Neural cell (in vitro differentiated cells): ENCODE results near the gene SPEG. TPM values are rescaled to one million over a fixed set of nuclear protein-coding genes. Genes with fewer than 3 reads are reported as not detected.

ENCODE experiments used
- H2AFZ ChIP-seq: fragments of 200-600, 300-800 bp; sonication (generic), shearing (Covaris generic); 2 replicates; pipeline ENCODE4 v1.6.0; 2014; ENCODE audit warnings: low read depth, mild to moderate bottlenecking, antibody characterized with exemption, low read length, moderate library complexity
- H3F3A ChIP-seq: fragments of 200-600 bp; shearing (Covaris generic); 2 replicates; pipeline ENCODE4 v1.6.1; 2016; ENCODE audit warnings: mild to moderate bottlenecking, moderate library complexity, mixed read lengths, antibody characterized with exemption, low read length; ENCODE audit not compliant: insufficient read depth, poor library complexity, severe bottlenecking
- H3K27ac ChIP-seq: fragments of 200-600, 300-800 bp; sonication (generic), shearing (Covaris generic); 2 replicates; pipeline ENCODE4 v1.5.1; 2014; ENCODE audit warnings: mild to moderate bottlenecking, low read length, moderate library complexity
- H3K27me3 ChIP-seq: fragments of 300-800, 200-600 bp; sonication (generic), shearing (Covaris generic); 2 replicates; pipeline ENCODE4 v1.6.0; 2014; ENCODE audit warnings: mild to moderate bottlenecking, low read depth, low read length, moderate library complexity; ENCODE audit not compliant: insufficient read depth
- H3K36me3 ChIP-seq: fragments of 300-800, 200-600 bp; sonication (generic), shearing (Covaris generic); 2 replicates; pipeline ENCODE4 v1.5.1; 2014; ENCODE audit warnings: mild to moderate bottlenecking, antibody characterized with exemption, low read length, moderate library complexity; ENCODE audit not compliant: insufficient read depth
- H3K4me2 ChIP-seq: fragments of 300-800, 200-600 bp; sonication (generic), shearing (Covaris generic); 2 replicates; pipeline ENCODE4 v1.6.0; 2014; ENCODE audit warnings: mild to moderate bottlenecking, low read length
- H3K4me3 ChIP-seq: fragments of 300-800, 200-600 bp; sonication (generic), shearing (Covaris generic); 2 replicates; pipeline ENCODE4 v1.5.1; 2014; ENCODE audit warnings: mild to moderate bottlenecking, low read length, moderate library complexity
- H3K79me2 ChIP-seq: fragments of 200-600 bp; shearing (Covaris generic); replicated peaks from 2 replicates; pipeline ENCODE4 v1.6.0; 2014; ENCODE audit warnings: mild to moderate bottlenecking, low read length, moderate library complexity; ENCODE audit not compliant: insufficient read depth
- H3K9ac ChIP-seq: fragments of 300-800, 200-600 bp; sonication (generic), shearing (Covaris generic); 2 replicates; pipeline ENCODE4 v1.6.1; 2016; ENCODE audit warnings: mild to moderate bottlenecking, low read length, mixed read lengths
- H3K9me2 ChIP-seq: fragments of 200-600 bp; shearing (Covaris generic); 2 replicates; pipeline ENCODE4 v1.6.1; 2016; ENCODE audit warnings: mild to moderate bottlenecking, low read length, mixed read lengths; ENCODE audit not compliant: insufficient read depth
- H3K9me3 ChIP-seq: fragments of 200-600, 300-800 bp; sonication (generic), shearing (Covaris generic); 2 replicates; pipeline ENCODE4 v1.6.1; 2016; ENCODE audit warnings: mild to moderate bottlenecking, mixed run types, low read length, moderate library complexity, mixed read lengths
- H4K20me1 ChIP-seq: fragments of 200-600 bp; shearing (Covaris generic); 2 replicates; pipeline ENCODE4 v1.6.1; 2016; ENCODE audit warnings: mild to moderate bottlenecking, mixed run types; ENCODE audit not compliant: insufficient read depth
- EP300 ChIP-seq: fragments of 450-650 bp; conservative IDR thresholded peaks from 2 replicates; pipeline ENCODE4 v1.6.1; 2014; ENCODE audit warnings: antibody characterized with exemption, mild to moderate bottlenecking, moderate library complexity; ENCODE audit not compliant: poor library complexity, severe bottlenecking
- EZH2 ChIP-seq: fragments of 200-600, 300-800 bp; shearing (Covaris generic), sonication (generic); IDR thresholded peaks from 2 replicates; pipeline ENCODE4 v1.6.1; 2014; ENCODE audit warnings: antibody characterized with exemption, low read length, borderline replicate concordance, mild to moderate bottlenecking; ENCODE audit not compliant: insufficient read depth, poor library complexity, severe bottlenecking
- MXI1 ChIP-seq: fragments of 450-650 bp; conservative IDR thresholded peaks from 2 replicates; pipeline ENCODE4 v1.6.1; 2014; ENCODE audit warnings: antibody characterized with exemption, mild to moderate bottlenecking; ENCODE audit not compliant: poor library complexity, severe bottlenecking
- POLR2AphosphoS5 ChIP-seq: IDR thresholded peaks from 2 replicates; pipeline ENCODE4 v1.6.1; 2012
- RAD21 ChIP-seq: fragments of 450-650 bp; conservative IDR thresholded peaks from 2 replicates; pipeline ENCODE4 v1.6.1; 2014; ENCODE audit warnings: antibody characterized with exemption, mild to moderate bottlenecking, moderate library complexity
- SMC3 ChIP-seq: fragments of 450-650 bp; conservative IDR thresholded peaks from 2 replicates; pipeline ENCODE4 v1.6.1; 2014; ENCODE audit warnings: antibody characterized with exemption, mild to moderate bottlenecking, moderate library complexity; ENCODE audit not compliant: poor library complexity
- TAF1 ChIP-seq: IDR thresholded peaks from 2 replicates; pipeline ENCODE4 v1.6.1; 2012; ENCODE audit warnings: low read depth
- polyA plus RNA-seq: library from polyadenylated mRNA; depleted of rRNA; stranded (reverse); fragments of >200 nt; gene quantifications from 2 replicates; pipeline ENCODE4 v1.2.3, GENCODE V29; 2014
- TF ChIP-seq, protein P1 (sequence below): IDR thresholded peaks from 2 replicates; pipeline ENCODE4 v1.6.1; 2012; ENCODE audit warnings: borderline replicate concordance
- TF ChIP-seq, protein P2 (sequence below): fragments of 450-650 bp; IDR thresholded peaks from 2 replicates; pipeline ENCODE4 v1.5.1; 2014; ENCODE audit warnings: antibody characterized with exemption, mild to moderate bottlenecking, moderate library complexity; ENCODE audit not compliant: poor library complexity, severe bottlenecking

The SPEG gene
- polyA plus RNA-seq, 1 donor from 2014 or later, result 58.3 TPM

DNA sequence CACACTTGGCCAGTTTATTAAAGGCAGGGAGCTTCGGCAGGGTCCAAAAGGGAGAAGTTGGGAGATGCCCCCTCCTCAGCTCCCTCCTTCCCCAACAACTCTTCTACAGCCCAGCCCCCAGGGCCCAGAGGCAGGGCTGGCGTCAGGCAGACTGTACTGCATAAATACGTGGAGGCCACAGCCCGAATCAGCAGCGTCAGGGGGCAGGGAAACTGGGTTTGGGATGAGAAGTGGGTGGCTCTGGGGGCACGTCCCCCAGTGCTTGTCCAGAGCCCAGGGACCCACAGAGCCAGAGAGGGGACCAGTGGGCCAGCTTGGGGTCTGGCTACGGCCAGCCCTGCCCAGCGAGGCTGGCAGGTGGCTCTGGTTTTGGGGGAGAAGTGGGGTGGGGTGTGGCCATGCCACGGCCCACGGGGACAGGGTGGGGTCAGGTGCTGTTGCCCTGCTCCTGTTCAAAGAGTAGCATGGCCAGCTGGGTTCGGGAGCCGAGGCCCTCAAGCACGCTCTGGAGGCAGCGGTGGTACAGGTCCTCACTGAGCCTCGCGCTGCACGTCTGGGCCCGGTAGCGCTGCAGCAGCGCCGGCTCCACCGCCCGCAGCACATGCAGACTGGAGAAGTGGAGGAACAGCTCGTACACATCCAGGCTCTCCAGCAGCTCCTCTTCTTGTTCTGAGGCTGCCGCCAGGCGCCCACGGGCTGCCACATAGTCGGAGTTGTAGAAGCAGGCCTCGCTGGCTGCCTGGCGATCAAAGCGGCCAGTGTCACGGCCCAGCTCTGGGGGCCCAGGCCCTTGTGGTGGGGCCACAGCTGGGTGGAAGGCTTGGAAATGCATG, 104.5 kb downstream of the SPEG start:
- Histone ChIP-seq H3K9me3 (no peaks in the 10 kb centered on the region), H3K4me3 (no peak overlapping the region), H3K9ac (no peak overlapping the region), H3K27ac (no peak overlapping the region), H2AFZ (no peak overlapping the region), H3K36me3 (peaks cover 5% of the 10 kb centered on the region), H3K9me2 (no peaks in the 10 kb centered on the region), H3K27me3 (no peaks in the 10 kb centered on the region), H4K20me1 (no peaks in the 10 kb centered on the region), H3K4me2 (no peak overlapping the region), H3F3A (no peaks in the 10 kb centered on the region), H3K79me2 (peaks cover 2% of the 10 kb centered on the region)
- TF ChIP-seq POLR2AphosphoS5 (no peak), SMC3 (no peak), TAF1 (no peak), RAD21 (no peak), EP300 (no peak), MXI1 (no peak), EZH2 (no peak)
- TF ChIP-seq, protein P1, sequence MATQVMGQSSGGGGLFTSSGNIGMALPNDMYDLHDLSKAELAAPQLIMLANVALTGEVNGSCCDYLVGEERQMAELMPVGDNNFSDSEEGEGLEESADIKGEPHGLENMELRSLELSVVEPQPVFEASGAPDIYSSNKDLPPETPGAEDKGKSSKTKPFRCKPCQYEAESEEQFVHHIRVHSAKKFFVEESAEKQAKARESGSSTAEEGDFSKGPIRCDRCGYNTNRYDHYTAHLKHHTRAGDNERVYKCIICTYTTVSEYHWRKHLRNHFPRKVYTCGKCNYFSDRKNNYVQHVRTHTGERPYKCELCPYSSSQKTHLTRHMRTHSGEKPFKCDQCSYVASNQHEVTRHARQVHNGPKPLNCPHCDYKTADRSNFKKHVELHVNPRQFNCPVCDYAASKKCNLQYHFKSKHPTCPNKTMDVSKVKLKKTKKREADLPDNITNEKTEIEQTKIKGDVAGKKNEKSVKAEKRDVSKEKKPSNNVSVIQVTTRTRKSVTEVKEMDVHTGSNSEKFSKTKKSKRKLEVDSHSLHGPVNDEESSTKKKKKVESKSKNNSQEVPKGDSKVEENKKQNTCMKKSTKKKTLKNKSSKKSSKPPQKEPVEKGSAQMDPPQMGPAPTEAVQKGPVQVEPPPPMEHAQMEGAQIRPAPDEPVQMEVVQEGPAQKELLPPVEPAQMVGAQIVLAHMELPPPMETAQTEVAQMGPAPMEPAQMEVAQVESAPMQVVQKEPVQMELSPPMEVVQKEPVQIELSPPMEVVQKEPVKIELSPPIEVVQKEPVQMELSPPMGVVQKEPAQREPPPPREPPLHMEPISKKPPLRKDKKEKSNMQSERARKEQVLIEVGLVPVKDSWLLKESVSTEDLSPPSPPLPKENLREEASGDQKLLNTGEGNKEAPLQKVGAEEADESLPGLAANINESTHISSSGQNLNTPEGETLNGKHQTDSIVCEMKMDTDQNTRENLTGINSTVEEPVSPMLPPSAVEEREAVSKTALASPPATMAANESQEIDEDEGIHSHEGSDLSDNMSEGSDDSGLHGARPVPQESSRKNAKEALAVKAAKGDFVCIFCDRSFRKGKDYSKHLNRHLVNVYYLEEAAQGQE, result no peak
- TF ChIP-seq, protein P2, sequence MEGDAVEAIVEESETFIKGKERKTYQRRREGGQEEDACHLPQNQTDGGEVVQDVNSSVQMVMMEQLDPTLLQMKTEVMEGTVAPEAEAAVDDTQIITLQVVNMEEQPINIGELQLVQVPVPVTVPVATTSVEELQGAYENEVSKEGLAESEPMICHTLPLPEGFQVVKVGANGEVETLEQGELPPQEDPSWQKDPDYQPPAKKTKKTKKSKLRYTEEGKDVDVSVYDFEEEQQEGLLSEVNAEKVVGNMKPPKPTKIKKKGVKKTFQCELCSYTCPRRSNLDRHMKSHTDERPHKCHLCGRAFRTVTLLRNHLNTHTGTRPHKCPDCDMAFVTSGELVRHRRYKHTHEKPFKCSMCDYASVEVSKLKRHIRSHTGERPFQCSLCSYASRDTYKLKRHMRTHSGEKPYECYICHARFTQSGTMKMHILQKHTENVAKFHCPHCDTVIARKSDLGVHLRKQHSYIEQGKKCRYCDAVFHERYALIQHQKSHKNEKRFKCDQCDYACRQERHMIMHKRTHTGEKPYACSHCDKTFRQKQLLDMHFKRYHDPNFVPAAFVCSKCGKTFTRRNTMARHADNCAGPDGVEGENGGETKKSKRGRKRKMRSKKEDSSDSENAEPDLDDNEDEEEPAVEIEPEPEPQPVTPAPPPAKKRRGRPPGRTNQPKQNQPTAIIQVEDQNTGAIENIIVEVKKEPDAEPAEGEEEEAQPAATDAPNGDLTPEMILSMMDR, result no peak

DNA sequence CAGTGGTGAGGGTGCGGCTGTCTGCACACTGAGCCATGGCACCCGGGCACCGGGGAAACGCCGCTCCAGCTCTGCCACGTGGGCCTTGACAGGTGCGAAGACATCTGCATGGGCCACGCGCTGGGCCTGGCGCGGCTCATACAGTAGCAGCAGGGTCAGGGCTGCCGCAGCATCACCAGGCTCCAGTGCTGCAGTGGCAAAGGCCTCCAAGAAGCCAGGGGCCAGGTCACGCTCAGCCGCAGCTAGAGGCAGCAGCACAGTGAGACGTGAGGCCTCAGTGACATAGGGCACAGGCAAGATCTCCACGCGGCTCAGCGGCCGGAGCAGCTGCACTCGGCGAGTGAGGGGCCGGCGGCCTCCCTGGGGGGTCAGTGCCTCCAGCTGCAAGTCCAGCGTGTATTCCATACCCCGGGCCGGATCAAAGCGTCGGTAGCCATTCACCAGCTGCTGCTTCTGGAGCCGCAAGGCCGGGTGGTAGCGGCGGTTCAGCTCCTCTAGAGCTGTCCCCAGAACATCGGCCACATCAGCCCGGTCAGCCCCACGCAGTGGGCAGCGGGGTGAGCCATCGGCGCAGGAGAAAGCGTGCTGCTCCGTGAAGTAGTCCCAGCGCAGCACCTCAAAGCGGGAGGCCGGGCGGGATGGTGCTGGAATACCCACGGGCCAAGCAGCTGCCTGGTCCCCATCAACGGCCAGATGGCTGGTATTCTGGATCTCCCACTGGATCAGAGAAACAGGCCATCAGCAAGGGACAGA, 105.5 kb downstream of the SPEG start:
- Histone ChIP-seq H3K27me3 (no peaks in the 10 kb centered on the region), H3K4me2 (no peak overlapping the region), H4K20me1 (no peaks in the 10 kb centered on the region), H2AFZ (no peak overlapping the region), H3K9me2 (no peaks in the 10 kb centered on the region), H3K4me3 (no peak overlapping the region), H3F3A (no peaks in the 10 kb centered on the region), H3K9me3 (no peaks in the 10 kb centered on the region), H3K36me3 (peaks cover 5% of the 10 kb centered on the region), H3K27ac (no peak overlapping the region), H3K79me2 (peaks cover 11% of the 10 kb centered on the region), H3K9ac (no peak overlapping the region)
- TF ChIP-seq, protein P2, result no peak
- no peak for TF ChIP-seq RAD21
- no peak for TF ChIP-seq SMC3
- TF ChIP-seq TAF1, result no peak
- no peak for TF ChIP-seq EZH2
- TF ChIP-seq EP300, result no peak
- TF ChIP-seq, protein P1, result no peak
- TF ChIP-seq MXI1, result no peak
- no peak for TF ChIP-seq POLR2AphosphoS5
